ENCODE data around the gene KIRREL2. TPM values are rescaled to one million over a fixed set of nuclear protein-coding genes. Genes with fewer than 3 reads are reported as not detected.

KIRREL2 gene
- total and polyA plus RNA-seq, 8 donors: 0.08 to 3.5 (median 2.4) TPM; not detected in 1

DNA sequence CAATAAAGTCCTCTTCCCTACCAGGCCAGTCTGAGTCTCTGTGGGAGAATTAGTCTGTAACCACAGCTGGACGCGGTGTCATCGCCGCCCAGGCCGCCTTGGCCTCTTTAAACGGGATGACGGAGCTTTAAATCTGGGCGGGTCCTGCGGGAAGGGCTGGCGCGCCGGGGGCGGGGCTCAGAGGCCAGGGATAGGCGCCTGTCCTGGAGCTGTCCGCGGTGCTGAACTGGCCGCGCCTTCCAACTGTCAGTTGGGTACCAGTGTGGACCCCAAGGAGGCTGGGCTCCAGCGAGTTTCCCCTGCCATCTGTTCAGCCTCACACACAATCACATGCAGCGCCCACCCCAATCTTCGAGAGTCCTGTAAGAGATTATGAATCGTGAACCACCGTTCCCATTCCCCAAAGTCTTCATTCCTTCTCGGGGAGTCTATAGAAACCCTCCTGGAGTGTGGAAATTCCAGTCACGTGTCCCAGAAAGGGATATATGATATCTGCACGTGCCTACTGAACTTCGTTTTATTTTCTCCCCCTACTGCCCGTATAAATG is 23.1 kb downstream of the KIRREL2 start:
- DNase-seq (peak; percentile 70 to 96 (median 90)), ATAC-seq (peak; percentile 99)
- TF ChIP-seq, protein P1, sequence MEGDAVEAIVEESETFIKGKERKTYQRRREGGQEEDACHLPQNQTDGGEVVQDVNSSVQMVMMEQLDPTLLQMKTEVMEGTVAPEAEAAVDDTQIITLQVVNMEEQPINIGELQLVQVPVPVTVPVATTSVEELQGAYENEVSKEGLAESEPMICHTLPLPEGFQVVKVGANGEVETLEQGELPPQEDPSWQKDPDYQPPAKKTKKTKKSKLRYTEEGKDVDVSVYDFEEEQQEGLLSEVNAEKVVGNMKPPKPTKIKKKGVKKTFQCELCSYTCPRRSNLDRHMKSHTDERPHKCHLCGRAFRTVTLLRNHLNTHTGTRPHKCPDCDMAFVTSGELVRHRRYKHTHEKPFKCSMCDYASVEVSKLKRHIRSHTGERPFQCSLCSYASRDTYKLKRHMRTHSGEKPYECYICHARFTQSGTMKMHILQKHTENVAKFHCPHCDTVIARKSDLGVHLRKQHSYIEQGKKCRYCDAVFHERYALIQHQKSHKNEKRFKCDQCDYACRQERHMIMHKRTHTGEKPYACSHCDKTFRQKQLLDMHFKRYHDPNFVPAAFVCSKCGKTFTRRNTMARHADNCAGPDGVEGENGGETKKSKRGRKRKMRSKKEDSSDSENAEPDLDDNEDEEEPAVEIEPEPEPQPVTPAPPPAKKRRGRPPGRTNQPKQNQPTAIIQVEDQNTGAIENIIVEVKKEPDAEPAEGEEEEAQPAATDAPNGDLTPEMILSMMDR (IDR thresholded peaks at IDR 0.05): no peak
- intact Hi-C loops (cut with DNase I): loop anchor here in 1 of 2 donors (5.0 kb wide), 1 partner anchor 52 kb away; no protein-coding TSS in a partner anchor
- Histone ChIP-seq H3K27me3 (peaks cover 0 to 26% of the 10 kb centered on the region in 2 donors), H3K9me3 (no peaks in the 10 kb centered on the region), H3K36me3 (no peaks in the 10 kb centered on the region), H3K27ac (no peak overlapping the region), H3K4me1 (peaks cover 0 to 5% of the 10 kb centered on the region in 2 donors), H3K4me3 (no peak overlapping the region)

DNA sequence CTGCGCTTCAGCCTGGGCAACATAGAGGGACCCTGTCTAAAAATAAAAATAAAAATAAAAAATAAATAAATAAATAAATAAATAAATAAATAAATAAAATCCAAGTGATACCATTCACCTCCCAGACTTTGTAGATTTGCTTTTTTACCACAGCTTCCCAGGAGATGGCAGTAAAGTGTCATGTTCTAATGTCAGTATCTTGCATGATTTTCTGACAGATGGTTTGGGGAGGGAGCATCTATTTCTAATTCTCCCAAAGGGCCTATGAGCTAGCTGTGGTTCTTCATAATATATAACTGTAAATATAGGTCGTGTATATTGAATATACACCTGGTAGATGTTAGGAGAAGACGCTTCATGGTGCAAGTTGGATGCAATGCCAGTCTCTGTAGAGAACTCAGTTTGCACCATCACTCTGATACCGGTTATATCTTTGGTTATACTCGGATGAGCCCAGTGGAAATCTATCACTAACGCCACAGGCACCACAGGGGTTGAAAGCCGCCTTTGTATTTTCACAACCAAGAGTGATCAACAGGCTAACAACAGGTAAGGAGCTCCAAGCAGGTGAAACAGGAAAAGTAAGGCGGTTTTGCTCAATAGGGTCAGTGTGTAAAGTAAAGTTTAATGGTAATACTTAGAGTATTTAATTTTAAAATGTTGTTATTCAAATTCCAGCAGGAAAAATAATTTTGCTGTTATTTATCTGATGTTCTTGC is 25.6 kb downstream of the KIRREL2 start:
- intact Hi-C loops (cut with DNase I): no loop called here
- Histone ChIP-seq H3K4me3 (no peak overlapping the region), H3K27ac (no peak overlapping the region), H3K4me1 (peaks cover 0 to 5% of the 10 kb centered on the region in 2 donors), H3K9me3 (no peaks in the 10 kb centered on the region), H3K27me3 (peaks cover 0 to 26% of the 10 kb centered on the region in 2 donors), H3K36me3 (peaks cover 0 to 14% of the 10 kb centered on the region in 2 donors)
- DNase-seq: peak in 1 of 4 donors; percentile 81
- ATAC-seq: peak; percentile 66
- TF ChIP-seq, protein P1 (IDR thresholded peaks at IDR 0.05): peak; percentile 38 to 68

DNA sequence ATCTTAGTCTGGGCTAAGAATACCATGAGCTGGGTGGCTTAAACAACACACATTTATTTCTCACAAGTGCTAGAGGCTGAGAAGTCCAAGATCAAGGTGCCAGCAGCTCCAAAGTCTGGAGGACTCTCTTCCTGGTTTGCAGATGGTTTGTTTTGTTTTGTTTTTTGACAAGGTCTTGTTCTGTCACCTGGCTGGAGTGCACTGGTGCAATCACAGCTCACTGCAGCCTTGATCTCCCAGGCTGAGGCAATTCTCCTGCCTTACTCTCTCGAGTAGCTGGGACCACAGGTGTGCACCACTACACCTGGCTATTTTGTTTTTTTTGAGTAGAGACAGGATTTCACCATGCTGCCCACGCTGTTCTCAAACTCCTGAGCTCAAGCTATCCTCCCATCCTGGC is 27.2 kb downstream of the KIRREL2 start:
- TF ChIP-seq, protein P1 (IDR thresholded peaks at IDR 0.05): no peak
- intact Hi-C loops (cut with DNase I): no loop called here
- Histone ChIP-seq H3K27ac (no peak overlapping the region), H3K9me3 (no peaks in the 10 kb centered on the region), H3K4me1 (peaks cover 0 to 5% of the 10 kb centered on the region in 2 donors), H3K36me3 (peaks cover 0 to 30% of the 10 kb centered on the region in 2 donors), H3K4me3 (no peak overlapping the region), H3K27me3 (peaks cover 0 to 11% of the 10 kb centered on the region in 2 donors)
- ATAC-seq (no peak), DNase-seq (no peak)

DNA sequence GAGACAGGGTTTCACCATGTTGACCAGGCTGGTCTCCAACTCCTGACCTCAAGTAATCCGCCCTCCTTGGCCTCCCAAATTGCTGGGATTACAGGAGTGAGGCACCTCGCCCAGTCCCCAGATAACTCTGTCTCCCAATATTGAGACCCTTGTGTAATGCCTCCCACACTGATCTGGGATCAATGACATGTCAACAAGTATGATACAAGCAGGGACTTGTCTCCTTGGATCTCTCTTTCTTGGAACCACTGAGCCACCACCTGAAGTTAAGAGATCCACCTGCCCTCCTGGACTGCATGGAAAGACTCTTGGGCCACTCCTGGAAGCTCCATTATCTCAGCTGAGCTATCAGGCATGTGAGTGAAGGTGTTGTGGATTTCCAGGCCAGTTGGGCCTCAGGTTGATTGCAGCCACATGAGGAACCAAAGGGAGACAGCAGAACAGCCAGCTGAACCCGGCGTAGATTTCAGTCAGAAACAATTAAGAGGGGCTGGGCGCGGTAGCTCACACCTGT is 28.6 kb downstream of the KIRREL2 start:
- no peak for DNase-seq
- TF ChIP-seq, protein P1 (IDR thresholded peaks at IDR 0.05): no peak
- peaks cover 0 to 44% of the 10 kb centered on the region in 2 donors for H3K36me3 ChIP-seq
- intact Hi-C loops (cut with DNase I): no loop called here
- ATAC-seq: no peak
- H3K9me3 ChIP-seq: no peaks in the 10 kb centered on the region
- H3K4me3 ChIP-seq: no peak overlapping the region
- H3K27me3 ChIP-seq: no peaks in the 10 kb centered on the region
- no peaks in the 10 kb centered on the region for H3K4me1 ChIP-seq
- no peak overlapping the region for H3K27ac ChIP-seq

DNA sequence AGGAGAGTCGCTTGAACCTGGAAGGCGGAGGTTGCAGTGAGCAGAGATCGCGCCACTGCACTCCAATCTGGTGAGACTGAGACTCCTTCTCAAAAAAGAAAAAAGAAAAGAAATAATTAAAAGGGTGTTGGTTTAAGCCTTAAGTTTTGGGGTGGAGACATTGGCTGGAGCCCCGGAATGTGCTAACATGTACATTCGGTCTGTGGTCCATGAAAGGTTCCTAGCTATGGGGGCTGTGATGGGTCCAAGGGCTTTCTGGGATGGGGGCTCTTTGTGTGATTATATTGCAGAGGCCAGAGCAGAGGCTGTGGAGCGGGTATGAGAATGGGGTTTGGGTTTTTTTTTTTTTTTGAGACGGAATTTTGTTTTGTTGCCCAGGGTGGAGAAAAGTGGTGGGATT is 29.2 kb downstream of the KIRREL2 start:
- H3K36me3 ChIP-seq: peaks cover 0 to 50% of the 10 kb centered on the region in 2 donors
- TF ChIP-seq, protein P1 (IDR thresholded peaks at IDR 0.05): no peak
- intact Hi-C loops (cut with DNase I): no loop called here
- H3K27me3 ChIP-seq: no peaks in the 10 kb centered on the region
- H3K27ac ChIP-seq: no peak overlapping the region
- no peak for ATAC-seq
- H3K4me3 ChIP-seq: no peak overlapping the region
- H3K9me3 ChIP-seq: no peaks in the 10 kb centered on the region
- no peaks in the 10 kb centered on the region for H3K4me1 ChIP-seq
- DNase-seq: no peak
